GM18907 (cell line): Measurements from ENCODE around the gene DUSP6.

Experiments
- ATAC-seq: cut with Tn5 transposase; IDR thresholded peaks from one replicate; pipeline ENCODE4 v1.9.1; 2021; ENCODE audit warnings: mild to moderate bottlenecking, moderate library complexity; ENCODE audit not compliant: unreplicated experiment

Gene DUSP6

GRCh38 chr12:89352492-89353187, at the start of gene DUSP6:
Gene DUSP6, minus strand, starts transcription at chr12:89352501. Its CDS starts 462 bp downstream, at chr12:89352039.
- peak; percentile 61 for ATAC-seq

GRCh38 chr12:89401433-89402058, 49.2 kb upstream of the DUSP6 start:
- ATAC-seq: no peak

- ATAC-seq: no peak
Observed at GRCh38 chr12:89400415-89400814, 48.1 kb upstream of the DUSP6 start.

- ATAC-seq: no peak
Observed at GRCh38 chr12:89395712-89396111, 43.4 kb upstream of the DUSP6 start.

GRCh38 chr12:89393551-89394121, 41.3 kb upstream of the DUSP6 start:
- no peak for ATAC-seq

- ATAC-seq: no peak
Observed at GRCh38 chr12:89392391-89392790, 40.1 kb upstream of the DUSP6 start.

GRCh38 chr12:89391726-89392336, 39.5 kb upstream of the DUSP6 start:
- ATAC-seq: no peak

GRCh38 chr12:89390802-89391673, 38.7 kb upstream of the DUSP6 start:
- no peak for ATAC-seq

- ATAC-seq: peak; percentile 93
Observed at GRCh38 chr12:89389755-89390661, 37.7 kb upstream of the DUSP6 start.

GRCh38 chr12:89386138-89386537, 33.8 kb upstream of the DUSP6 start:
- ATAC-seq: no peak

GRCh38 chr12:89384807-89385206, 32.5 kb upstream of the DUSP6 start:
- no peak for ATAC-seq

- no peak for ATAC-seq
Observed at GRCh38 chr12:89384050-89384758, 31.9 kb upstream of the DUSP6 start.

- no peak for ATAC-seq
Observed at GRCh38 chr12:89383235-89384049, 31.1 kb upstream of the DUSP6 start.

GRCh38 chr12:89382328-89382727, 30.0 kb upstream of the DUSP6 start:
- no peak for ATAC-seq

GRCh38 chr12:89379839-89380467, 27.7 kb upstream of the DUSP6 start:
- no peak for ATAC-seq

GRCh38 chr12:89379148-89379838, 27.0 kb upstream of the DUSP6 start:
- no peak for ATAC-seq

GRCh38 chr12:89376844-89377243, 24.5 kb upstream of the DUSP6 start:
- no peak for ATAC-seq
